HEK293T (cell line): Measurements from ENCODE around the gene CTNNA2.

Experiments used
- BHLHE40 ChIP-seq: fragments of 450-650 bp; IDR thresholded peaks from 2 replicates; pipeline ENCODE4 v1.6.1; 2016; ENCODE audit warnings: mild to moderate bottlenecking, moderate library complexity, borderline replicate concordance
- CTBP1 ChIP-seq: fragments of 450-650 bp; IDR thresholded peaks from 2 replicates; pipeline ENCODE4 v1.6.1; 2016; ENCODE audit warnings: borderline replicate concordance
- ELF4 ChIP-seq: fragments of 450-650 bp; IDR thresholded peaks from 2 replicates; pipeline ENCODE4 v1.6.1; 2017; ENCODE audit warnings: antibody characterized with exemption
- FOXA1 ChIP-seq: fragments of 450-650 bp; IDR thresholded peaks from 2 replicates; pipeline ENCODE4 v1.6.1; 2016; ENCODE audit warnings: mild to moderate bottlenecking
- FOXK2 ChIP-seq: fragments of 450-650 bp; IDR thresholded peaks from 2 replicates; pipeline ENCODE4 v1.6.1; 2016; ENCODE audit warnings: mild to moderate bottlenecking
- FOXM1 ChIP-seq: fragments of 450-650 bp; IDR thresholded peaks from 2 replicates; pipeline ENCODE4 v1.6.1; 2017; ENCODE audit warnings: mild to moderate bottlenecking, borderline replicate concordance
- HDGF ChIP-seq: fragments of 450-650 bp; IDR thresholded peaks from 2 replicates; pipeline ENCODE4 v1.6.1; 2017; ENCODE audit warnings: antibody characterized with exemption, borderline replicate concordance
- SP1 ChIP-seq: fragments of 450-650 bp; IDR thresholded peaks from 2 replicates; pipeline ENCODE4 v1.6.1; 2017
- TARDBP ChIP-seq: fragments of 450-650 bp; IDR thresholded peaks from 2 replicates; pipeline ENCODE4 v1.6.1; 2016

- TF ChIP-seq CTBP1: no peak
- TF ChIP-seq ELF4: no peak
- no peak for TF ChIP-seq SP1
- no peak for TF ChIP-seq HDGF
- TF ChIP-seq FOXK2: no peak
- TF ChIP-seq BHLHE40: no peak
- no peak for TF ChIP-seq FOXM1
- no peak for TF ChIP-seq FOXA1
- TF ChIP-seq TARDBP: no peak
Measured at GRCh38 chr2:79715338-79715737, 202.5 kb downstream of the CTNNA2 start.
